Activated CD8-positive, alpha-beta T cell treated with anti-CD3 and anti-CD28 coated beads, Interleukin-2, amount 10 ng/mL, durations not matched to agents 7 days and 5 days (primary cell): Measurements from ENCODE around the gene MLKL. TPM values are rescaled to one million over a fixed set of nuclear protein-coding genes. Genes with fewer than 3 reads are reported as not detected.

ENCODE experiments used
- ATAC-seq: fragments of 150-1000 bp; cut with Tn5 transposase; one replicate; pipeline ENCODE4 v1.10.0; 2021; ENCODE audit warnings: moderate library complexity
- CTCF ChIA-PET: fragments of 350-600 bp; sonication (Branson Sonifier 250); formaldehyde crosslinking; loops from one replicate; lab custom pipeline; 2021; ENCODE audit warnings: antibody characterized with exemption; lab: Charles Lee
- POLR2A ChIA-PET: fragments of 350-600 bp; sonication (Branson Sonifier 250); formaldehyde crosslinking; loops from one replicate; lab custom pipeline; 2021; ENCODE audit warnings: antibody characterized with exemption; lab: Charles Lee
- DNase-seq: peaks from one replicate; pipeline ENCODE4 v3.0.0-alpha.2; 2020
- H3K27ac Mint-ChIP-seq: one replicate; pipeline ENCODE4 v1.8.0; 2021; ENCODE audit warnings: mild to moderate bottlenecking, mixed read lengths
- H3K27me3 Mint-ChIP-seq: one replicate; pipeline ENCODE4 v1.8.0; 2021; ENCODE audit warnings: low read depth, mixed read lengths
- H3K36me3 Mint-ChIP-seq: one replicate; pipeline ENCODE4 v1.8.0; 2021; ENCODE audit warnings: low read depth, mixed read lengths
- H3K4me1 Mint-ChIP-seq: one replicate; pipeline ENCODE4 v1.8.0; 2021; ENCODE audit warnings: low read depth, mixed read lengths
- H3K4me3 Mint-ChIP-seq: one replicate; pipeline ENCODE4 v1.8.0; 2021; ENCODE audit warnings: mild to moderate bottlenecking, mixed read lengths
- H3K9me3 Mint-ChIP-seq: one replicate; pipeline ENCODE4 v1.8.0; 2022; ENCODE audit warnings: mixed read lengths; ENCODE audit not compliant: insufficient read depth
- total RNA-seq, 2 experiments: library from RNA; stranded (reverse); gene quantifications; one replicate each; pipeline ENCODE4 v1.2.3, GENCODE V29; 2021

The MLKL gene
- total RNA-seq, 2 experiments from 2014 or later = 29.5 to 31.3 TPM

- ATAC-seq = no peak
- H3K27ac Mint-ChIP-seq = no peak overlapping the region
- ChIA-PET CTCF (no interaction called here), POLR2A (interaction anchor here (1.1 kb wide), 1 partner anchor 18 kb away, joined by 4 read pairs; no protein-coding TSS in a partner anchor)
- H3K4me1 Mint-ChIP-seq = no peaks in the 10 kb centered on the region
- H3K9me3 Mint-ChIP-seq = no peaks in the 10 kb centered on the region
- H3K4me3 Mint-ChIP-seq = no peak overlapping the region
- no peaks in the 10 kb centered on the region for H3K27me3 Mint-ChIP-seq
- no peak for DNase-seq
- no peaks in the 10 kb centered on the region for H3K36me3 Mint-ChIP-seq
These were observed 17.5 kb upstream of the MLKL start for GRCh38 chr16:74718140-74718539.

DNA sequence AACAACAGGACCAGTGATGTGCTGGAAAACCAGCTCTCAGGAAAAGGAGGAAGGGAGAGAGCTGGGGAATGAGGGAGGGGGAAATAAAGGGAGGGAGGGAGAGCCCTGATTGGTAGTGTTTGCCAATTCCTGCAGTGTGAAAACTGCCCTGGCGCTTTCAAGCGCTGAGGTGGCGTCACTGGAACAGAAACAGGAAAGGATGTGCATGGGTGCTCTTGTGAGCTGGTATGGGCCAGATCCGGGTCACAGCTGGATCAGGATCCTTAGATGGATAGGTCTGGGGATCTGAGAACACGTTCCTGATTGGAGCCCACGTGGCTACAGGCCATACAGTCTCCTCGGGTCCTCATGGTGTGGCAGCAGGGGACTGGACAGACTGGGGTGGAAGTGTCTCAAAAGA lies 16.7 kb upstream of the MLKL start:
- DNase-seq (no peak), ATAC-seq (no peak)
- CTCF ChIA-PET = no interaction called here
- POLR2A ChIA-PET = no interaction called here
- Mint-ChIP-seq H3K4me3 (no peak overlapping the region), H3K27ac (no peak overlapping the region), H3K4me1 (no peaks in the 10 kb centered on the region), H3K27me3 (no peaks in the 10 kb centered on the region), H3K36me3 (no peaks in the 10 kb centered on the region), H3K9me3 (no peaks in the 10 kb centered on the region)

- Mint-ChIP-seq H3K9me3 (no peaks in the 10 kb centered on the region), H3K36me3 (no peaks in the 10 kb centered on the region), H3K27ac (no peak overlapping the region), H3K27me3 (no peaks in the 10 kb centered on the region), H3K4me3 (no peak overlapping the region), H3K4me1 (no peaks in the 10 kb centered on the region)
- POLR2A ChIA-PET = no interaction called here
- no peak for DNase-seq
- CTCF ChIA-PET = no interaction called here
- ATAC-seq = no peak
These were observed 15.7 kb upstream of the MLKL start for GRCh38 chr16:74716355-74716754.

GRCh38 chr16:74713876-74714275 lies 13.2 kb upstream of the MLKL start:
- Mint-ChIP-seq H3K36me3 (no peaks in the 10 kb centered on the region), H3K9me3 (no peaks in the 10 kb centered on the region), H3K4me3 (no peak overlapping the region), H3K27me3 (no peaks in the 10 kb centered on the region), H3K4me1 (peaks cover 2% of the 10 kb centered on the region), H3K27ac (no peak overlapping the region)
- ATAC-seq (no peak), DNase-seq (no peak)
- CTCF ChIA-PET = interaction anchor here (4.8 kb wide), 1 partner anchor 148 kb away, joined by 41 read pairs; no protein-coding TSS in a partner anchor
- POLR2A ChIA-PET = interaction anchor here (2.8 kb wide), 1 partner anchor 13 kb away, joined by 10 read pairs; the partner anchor contains the start of gene MLKL

DNA sequence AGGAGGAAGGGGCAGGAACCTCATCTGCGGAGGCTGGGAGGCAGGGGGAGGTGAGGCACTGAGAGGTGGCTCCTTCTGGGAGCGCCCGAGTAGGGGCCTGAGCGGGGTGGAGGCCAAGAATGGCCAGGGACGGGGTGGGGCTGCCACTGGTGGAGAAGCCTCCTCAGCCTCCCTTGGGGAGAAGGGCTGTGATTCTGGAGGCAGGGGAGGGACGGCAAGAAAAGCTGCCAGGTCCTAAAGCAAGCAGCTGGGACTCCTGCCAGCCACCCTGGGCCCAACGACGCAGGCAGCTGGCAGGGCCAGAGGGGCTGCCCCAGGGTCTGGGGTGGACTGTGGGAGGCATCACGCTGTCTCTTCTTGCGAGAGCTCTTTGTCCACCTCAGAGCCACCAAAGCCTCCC lies 12.7 kb upstream of the MLKL start:
- Mint-ChIP-seq H3K4me3 (no peak overlapping the region), H3K27ac (no peak overlapping the region), H3K27me3 (peaks cover 4% of the 10 kb centered on the region), H3K4me1 (peaks cover 2% of the 10 kb centered on the region), H3K36me3 (no peaks in the 10 kb centered on the region), H3K9me3 (no peaks in the 10 kb centered on the region)
- ChIA-PET POLR2A (interaction anchor here (2.8 kb wide), 1 partner anchor 13 kb away, joined by 10 read pairs; the partner anchor contains the start of gene MLKL), CTCF (interaction anchor here (1.3 to 4.8 kb wide), 3 partner anchors 12 to 148 kb away, joined by 3 to 41 read pairs (median 11); partner anchors contain the start of gene MLKL)
- no peak for DNase-seq
- no peak for ATAC-seq

DNA sequence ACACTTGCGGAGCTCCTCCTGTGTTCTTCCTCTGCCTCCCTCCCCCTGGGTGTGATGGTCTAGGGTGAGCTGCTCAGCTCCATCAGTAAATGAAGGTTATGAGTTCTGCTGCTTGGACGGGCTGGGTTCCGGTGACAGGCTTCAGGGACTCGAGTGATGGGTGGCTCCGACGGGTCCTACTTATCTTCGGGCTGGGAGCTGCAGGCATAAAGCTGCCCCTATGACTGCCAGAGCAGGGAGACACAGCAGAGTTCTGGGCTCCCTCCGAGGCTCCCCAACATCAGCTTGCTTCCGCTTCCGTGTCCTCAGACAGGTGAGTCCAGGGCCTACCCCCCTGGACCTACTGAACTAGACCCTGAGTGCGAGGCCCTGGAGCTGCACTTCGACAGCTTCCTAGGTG lies 11.3 kb upstream of the MLKL start:
- ATAC-seq (no peak), DNase-seq (no peak)
- ChIA-PET POLR2A (interaction anchor here (2.8 kb wide), 1 partner anchor 11 kb away, joined by 10 read pairs; the partner anchor contains the start of gene MLKL), CTCF (interaction anchor here (1.2 to 4.8 kb wide), 6 partner anchors 11 to 399 kb away, joined by 3 to 41 read pairs (median 6); partner anchors contain the start of gene MLKL)
- Mint-ChIP-seq H3K9me3 (no peaks in the 10 kb centered on the region), H3K27me3 (peaks cover 6% of the 10 kb centered on the region), H3K36me3 (no peaks in the 10 kb centered on the region), H3K27ac (no peak overlapping the region), H3K4me3 (no peak overlapping the region), H3K4me1 (peaks cover 2% of the 10 kb centered on the region)

DNA sequence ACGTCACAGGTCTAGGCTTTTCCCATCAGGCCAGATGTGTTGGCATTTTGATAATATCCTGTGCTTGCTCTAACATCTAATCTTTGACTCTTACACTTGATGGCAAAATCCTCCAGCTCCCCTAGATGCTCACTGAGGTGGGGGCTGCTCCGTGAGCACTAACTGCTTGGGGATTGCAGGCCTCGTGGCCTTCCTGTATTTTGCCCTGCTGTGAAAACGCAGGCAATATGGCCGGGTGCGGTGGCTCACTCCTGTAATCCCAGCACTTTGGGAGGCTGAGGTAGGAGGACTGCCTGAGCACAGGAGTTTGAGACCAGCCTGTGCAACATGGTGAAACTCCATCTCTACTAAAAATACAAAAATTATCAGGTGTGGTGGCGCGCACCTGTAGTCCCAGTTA lies 9.7 kb upstream of the MLKL start:
- H3K4me3 Mint-ChIP-seq = no peak overlapping the region
- peaks cover 6% of the 10 kb centered on the region for H3K27me3 Mint-ChIP-seq
- DNase-seq (no peak), ATAC-seq (no peak)
- H3K27ac Mint-ChIP-seq = no peak overlapping the region
- ChIA-PET POLR2A (interaction anchor here (1.6 kb wide), 1 partner anchor 44 kb away, joined by 4 read pairs; the partner anchor contains the start of gene RFWD3), CTCF (interaction anchor here (0.8 to 4.8 kb wide), 10 partner anchors 9 to 401 kb away, joined by 3 to 41 read pairs (median 4); partner anchors contain the start of gene MLKL)
- no peaks in the 10 kb centered on the region for H3K9me3 Mint-ChIP-seq
- no peaks in the 10 kb centered on the region for H3K36me3 Mint-ChIP-seq
- H3K4me1 Mint-ChIP-seq = peaks cover 2% of the 10 kb centered on the region

- CTCF ChIA-PET = interaction anchor here (0.8 to 4.8 kb wide), 10 partner anchors 8 to 402 kb away, joined by 3 to 41 read pairs (median 4); partner anchors contain the start of gene MLKL
- Mint-ChIP-seq H3K4me1 (peaks cover 7% of the 10 kb centered on the region), H3K36me3 (no peaks in the 10 kb centered on the region), H3K27me3 (peaks cover 6% of the 10 kb centered on the region), H3K9me3 (no peaks in the 10 kb centered on the region), H3K27ac (no peak overlapping the region), H3K4me3 (no peak overlapping the region)
- POLR2A ChIA-PET = interaction anchor here (1.6 kb wide), 1 partner anchor 43 kb away, joined by 4 read pairs; the partner anchor contains the start of gene RFWD3
- peak; percentile 96 for ATAC-seq
- DNase-seq = peak; percentile 87
These were observed 8.8 kb upstream of the MLKL start for GRCh38 chr16:74709441-74709877.

- Mint-ChIP-seq H3K4me1 (peaks cover 51% of the 10 kb centered on the region), H3K27ac (peak overlapping the region; percentile 98), H3K27me3 (no peaks in the 10 kb centered on the region), H3K4me3 (peak overlapping the region; percentile 98), H3K36me3 (peaks cover 36% of the 10 kb centered on the region), H3K9me3 (no peaks in the 10 kb centered on the region)
- ChIA-PET CTCF (interaction anchor here (1.5 to 3.8 kb wide), 6 partner anchors 8 to 411 kb away, joined by 5 to 24 read pairs (median 8); partner anchors contain the start of gene RFWD3), POLR2A (interaction anchor here (0.8 to 8.2 kb wide), 8 partner anchors 13 to 408 kb away, joined by 3 to 91 read pairs (median 4); partner anchors contain the start of gene RFWD3)
- ATAC-seq = peak; percentile 47
- peak; percentile 53 for DNase-seq
These were observed 585 bp downstream of the MLKL start for GRCh38 chr16:74700116-74700437.

GRCh38 chr16:74699666-74700065 lies 996 bp downstream of the MLKL start:
- POLR2A ChIA-PET = interaction anchor here (0.7 to 8.2 kb wide), 10 partner anchors 13 to 948 kb away, joined by 3 to 91 read pairs (median 4); partner anchors contain the start of genes KARS1, RFWD3 and TERF2IP
- CTCF ChIA-PET = interaction anchor here (1.3 to 3.8 kb wide), 6 partner anchors 9 to 412 kb away, joined by 4 to 24 read pairs (median 6); partner anchors contain the start of gene RFWD3
- Mint-ChIP-seq H3K27me3 (no peaks in the 10 kb centered on the region), H3K4me3 (peak overlapping the region; percentile 98), H3K9me3 (no peaks in the 10 kb centered on the region), H3K27ac (peak overlapping the region; percentile 72), H3K4me1 (peaks cover 48% of the 10 kb centered on the region), H3K36me3 (peaks cover 37% of the 10 kb centered on the region)
- DNase-seq = no peak
- ATAC-seq = no peak

GRCh38 chr16:74698222-74698621 lies 2.4 kb downstream of the MLKL start:
- Mint-ChIP-seq H3K27me3 (no peaks in the 10 kb centered on the region), H3K9me3 (no peaks in the 10 kb centered on the region), H3K4me1 (peaks cover 53% of the 10 kb centered on the region), H3K4me3 (peak overlapping the region; percentile 98), H3K27ac (peak overlapping the region; percentile 67), H3K36me3 (peaks cover 43% of the 10 kb centered on the region)
- CTCF ChIA-PET = interaction anchor here (0.6 to 3.8 kb wide), 5 partner anchors 10 to 164 kb away, joined by 3 to 24 read pairs (median 5); partner anchors contain the start of gene RFWD3
- ATAC-seq (no peak), DNase-seq (no peak)
- POLR2A ChIA-PET = interaction anchor here (0.7 to 8.2 kb wide), 3 partner anchors 31 to 949 kb away, joined by 3 to 91 read pairs (median 4); partner anchors contain the start of genes KARS1, RFWD3 and TERF2IP
